Ascending aorta (tissue), 2 donors: ENCODE data around the gene LOC128125822.

Experiments
- DNase-seq, 2 donors: peaks; one replicate each; pipeline ENCODE4 v3.0.0-alpha.2; 2019; ENCODE audit warnings: low spot score in 2 of 2
- H3K27ac ChIP-seq, 2 donors: fragments of 200-600 bp; sonication (generic); one replicate each; pipeline ENCODE4 v1.5.1; 2016 to 2017; ENCODE audit warnings: mild to moderate bottlenecking in 1 of 2
- H3K27me3 ChIP-seq: fragments of 200-600 bp; sonication (generic); one replicate; pipeline ENCODE4 v1.5.1; 2017
- H3K36me3 ChIP-seq, 2 donors: fragments of 200-600 bp; sonication (generic); one replicate each; pipeline ENCODE4 v1.5.1; 2016
- H3K4me1 ChIP-seq, 2 donors: fragments of 200-600 bp; sonication (generic); one replicate each; pipeline ENCODE4 v1.5.1; 2016 to 2017; ENCODE audit warnings: mild to moderate bottlenecking in 1 of 2
- H3K4me3 ChIP-seq, 2 donors: fragments of 200-600 bp; sonication (generic); one replicate each; pipeline ENCODE4 v1.5.1; 2016 to 2017; ENCODE audit warnings: mild to moderate bottlenecking in 1 of 2
- H3K9me3 ChIP-seq, 2 donors: fragments of 200-600 bp; sonication (generic); one replicate each; pipeline ENCODE4 v1.5.1; 2016
- CTCF ChIP-seq, 3 experiments: fragments of 200-600 bp in 2 of 3; fragments of 450-650 bp in 1 of 3; sonication (generic) in 2 of 3; IDR thresholded peaks; one replicate each; pipeline ENCODE4 v1.5.1; 2016 to 2019; ENCODE audit warnings: antibody characterized with exemption in 3 of 3, mild to moderate bottlenecking in 1 of 3, moderate library complexity in 1 of 3
- intact Hi-C: fragments of 100-400 bp; cut with DNase I; formaldehyde crosslinking; loops from one replicate; pipeline ENCODE4 v1.15.1; 2023

The LOC128125822 gene

GRCh38 chr6:63565727-63566596, 6.3 kb upstream of the LOC128125822 start:
- no peak for DNase-seq
- H3K4me1 ChIP-seq = no peaks in the 10 kb centered on the region
- intact Hi-C loops = no loop called here
- no peak for TF ChIP-seq CTCF (IDR thresholded peaks at IDR 0.05)
- no peaks in the 10 kb centered on the region for H3K9me3 ChIP-seq
- no peaks in the 10 kb centered on the region for H3K36me3 ChIP-seq
- no peaks in the 10 kb centered on the region for H3K27me3 ChIP-seq
- H3K27ac ChIP-seq = no peak overlapping the region
- no peak overlapping the region for H3K4me3 ChIP-seq

DNA sequence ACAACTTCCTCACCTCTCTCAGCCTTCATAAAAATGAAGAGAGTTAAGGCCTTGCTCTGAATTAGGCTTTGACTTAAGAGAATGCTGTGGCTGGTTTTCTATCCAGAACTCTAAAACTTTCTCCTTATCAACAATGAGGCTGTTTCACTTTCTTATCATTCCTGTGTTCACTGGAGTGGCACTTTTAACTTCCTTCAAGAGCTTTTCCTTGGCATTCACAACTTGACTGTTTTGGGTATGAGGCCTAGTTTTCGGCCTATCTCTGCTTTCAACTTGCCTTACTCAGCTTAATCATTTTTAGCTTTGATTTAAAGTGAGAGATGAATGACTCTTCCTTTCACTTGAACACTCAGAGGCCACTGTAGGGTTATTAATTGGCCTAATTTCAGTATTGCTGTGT, 4.3 kb upstream of the LOC128125822 start:
- Histone ChIP-seq H3K9me3 (no peaks in the 10 kb centered on the region), H3K27me3 (no peaks in the 10 kb centered on the region), H3K36me3 (no peaks in the 10 kb centered on the region), H3K27ac (no peak overlapping the region), H3K4me3 (no peak overlapping the region), H3K4me1 (peaks cover 0 to 4% of the 10 kb centered on the region in 2 donors)
- no peak for DNase-seq
- intact Hi-C loops = no loop called here
- TF ChIP-seq CTCF (IDR thresholded peaks at IDR 0.05) = no peak

DNA sequence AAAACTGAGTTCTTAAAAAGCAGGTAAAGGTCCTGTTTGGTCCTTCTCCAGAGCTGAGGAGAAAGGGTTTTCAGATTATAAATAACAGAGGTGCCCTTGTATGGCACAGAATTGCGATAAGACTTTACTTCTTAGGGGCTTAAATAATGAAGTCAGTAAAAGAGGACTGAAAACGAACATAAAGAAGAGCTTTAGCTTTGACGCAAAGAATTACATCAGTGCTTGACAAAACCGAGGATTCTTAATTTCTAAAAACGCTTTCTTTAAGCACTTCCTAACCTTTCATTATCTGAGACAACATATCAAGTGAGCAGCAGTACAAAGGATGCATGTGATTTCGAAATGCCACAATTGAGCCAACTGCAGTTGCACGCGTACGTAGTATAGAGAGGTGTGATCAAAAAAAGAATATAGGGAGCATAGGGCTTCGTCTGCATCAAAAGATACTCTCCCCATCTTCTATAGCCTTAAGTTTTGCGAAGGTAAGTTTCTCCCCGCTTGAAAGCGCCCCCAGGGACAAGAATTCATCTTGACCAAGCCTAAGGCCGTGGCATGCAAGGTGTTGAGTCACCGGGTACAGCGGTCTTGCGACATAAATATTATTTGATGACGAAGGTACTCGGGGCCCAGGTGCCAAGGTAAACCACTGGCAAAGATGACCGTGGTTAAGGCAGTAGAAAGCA, 778 bp upstream of the LOC128125822 start:
- H3K4me1 ChIP-seq = peaks cover 0 to 10% of the 10 kb centered on the region in 2 donors
- H3K36me3 ChIP-seq = no peaks in the 10 kb centered on the region
- H3K9me3 ChIP-seq = no peaks in the 10 kb centered on the region
- peak; percentile 59 to 90 for DNase-seq
- intact Hi-C loops = loop anchor here (1.0 kb wide), 1 partner anchor 65 kb away; no protein-coding TSS in a partner anchor
- H3K27me3 ChIP-seq = no peaks in the 10 kb centered on the region
- H3K27ac ChIP-seq = peak overlapping the region; percentile 98
- H3K4me3 ChIP-seq = peak overlapping the region; percentile 89 to 91
- no peak for TF ChIP-seq CTCF (IDR thresholded peaks at IDR 0.05)

- no peak for TF ChIP-seq CTCF (IDR thresholded peaks at IDR 0.05)
- Histone ChIP-seq H3K4me3 (peak overlapping the region; percentile 89 to 91), H3K9me3 (no peaks in the 10 kb centered on the region), H3K27me3 (no peaks in the 10 kb centered on the region), H3K4me1 (peaks cover 0 to 10% of the 10 kb centered on the region in 2 donors), H3K27ac (peak overlapping the region; percentile 98), H3K36me3 (peaks cover 4 to 10% of the 10 kb centered on the region in 2 donors)
- intact Hi-C loops = loop anchor here (1.0 kb wide), 1 partner anchor 64 kb away; no protein-coding TSS in a partner anchor
- DNase-seq = no peak
Observed at GRCh38 chr6:63572747-63573075, 431 bp downstream of the LOC128125822 start.

DNA sequence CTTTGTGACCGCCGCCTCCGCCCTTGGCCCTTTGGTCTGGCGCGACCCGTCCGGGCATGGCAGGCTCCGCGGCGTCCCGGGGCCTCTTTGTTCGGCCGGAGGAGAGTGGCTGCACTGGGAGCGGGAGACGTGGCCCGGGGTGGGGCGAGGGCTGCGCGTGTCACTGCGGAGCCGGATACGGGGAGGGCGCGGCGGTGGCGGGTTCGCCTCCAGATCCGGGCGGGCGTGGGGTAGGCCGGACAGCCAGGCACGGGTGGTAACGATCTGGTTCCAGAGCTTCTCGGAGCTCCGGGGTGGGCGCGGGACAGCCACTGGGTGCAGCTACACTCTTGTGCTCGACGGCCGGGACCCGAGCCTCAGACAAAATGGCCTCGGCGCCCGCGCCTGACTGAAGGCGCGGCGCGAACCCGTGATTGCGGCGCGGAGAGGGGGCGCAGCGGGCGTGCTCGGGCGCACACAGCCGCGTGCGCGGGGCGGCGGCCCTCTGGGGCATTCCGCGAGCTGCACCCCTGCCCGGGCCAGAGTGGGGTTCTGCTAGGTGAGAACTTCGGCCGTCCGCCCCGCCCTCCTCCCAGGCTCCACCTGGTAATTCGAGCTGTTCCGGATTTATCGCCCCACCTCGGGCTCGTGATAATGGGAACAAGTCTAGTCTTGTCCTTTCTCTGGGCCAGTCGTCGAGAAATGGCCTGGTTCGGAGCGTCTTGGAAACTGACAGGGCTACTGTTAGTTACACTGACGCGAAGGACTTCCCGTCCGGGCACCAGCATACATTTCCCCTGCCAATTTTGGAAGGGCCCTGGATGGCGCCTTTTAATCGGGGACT, 1.0 kb downstream of the LOC128125822 start:
- no peak for TF ChIP-seq CTCF (IDR thresholded peaks at IDR 0.05)
- H3K27me3 ChIP-seq = no peaks in the 10 kb centered on the region
- no peaks in the 10 kb centered on the region for H3K9me3 ChIP-seq
- peak; percentile 38 to 84 for DNase-seq
- H3K36me3 ChIP-seq = peaks cover 5 to 14% of the 10 kb centered on the region in 2 donors
- peak overlapping the region; percentile 98 for H3K27ac ChIP-seq
- peak overlapping the region; percentile 89 to 91 for H3K4me3 ChIP-seq
- intact Hi-C loops = no loop called here
- H3K4me1 ChIP-seq = peaks cover 0 to 10% of the 10 kb centered on the region in 2 donors
